Ovary (tissue), 3 donors: Measurements from ENCODE around the gene CLNK.

Experiments
- EP300 ChIP-seq: sonication (generic); formaldehyde crosslinking; IDR thresholded peaks from one replicate; pipeline ENCODE4 v1.6.1; 2017; ENCODE audit warnings: antibody characterized with exemption
- POLR2A ChIP-seq: fragments of 450-650 bp; IDR thresholded peaks from one replicate; pipeline ENCODE4 v1.6.1; 2017; ENCODE audit warnings: antibody characterized with exemption, mild to moderate bottlenecking, moderate library complexity
- TF ChIP-seq, protein P1 (sequence below), 3 donors: fragments of 450-650 bp in 2 of 3; fragments of 200-600 bp in 1 of 3; IDR thresholded peaks; one replicate each; pipeline versions ENCODE4 v1.5.1 to v1.8.0; 2016 to 2022; ENCODE audit warnings: antibody characterized with exemption in 3 of 3, mild to moderate bottlenecking in 1 of 3
- donor health status: DM: no; HTN: no; CAD: no.

DNA sequence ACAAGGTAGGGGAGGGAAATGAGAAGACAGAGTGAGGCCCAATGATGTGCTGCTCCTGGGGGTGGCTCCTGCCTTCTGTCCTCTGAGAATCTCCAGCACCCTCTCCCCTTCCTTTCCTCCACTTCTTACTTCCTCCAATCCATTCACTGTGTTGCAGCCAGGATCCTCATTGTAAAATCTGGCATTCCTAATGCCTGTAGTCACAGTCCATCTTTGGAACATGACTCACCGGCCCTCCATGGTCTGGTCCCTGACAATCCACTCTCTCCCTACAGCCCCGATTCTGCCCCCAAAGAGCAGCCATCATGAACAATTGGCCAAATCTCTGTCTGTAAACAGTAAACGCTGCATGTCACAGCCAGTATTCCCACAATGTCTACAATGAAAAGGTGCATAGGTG is 72.9 kb downstream of the CLNK start:
- TF ChIP-seq, protein P1, sequence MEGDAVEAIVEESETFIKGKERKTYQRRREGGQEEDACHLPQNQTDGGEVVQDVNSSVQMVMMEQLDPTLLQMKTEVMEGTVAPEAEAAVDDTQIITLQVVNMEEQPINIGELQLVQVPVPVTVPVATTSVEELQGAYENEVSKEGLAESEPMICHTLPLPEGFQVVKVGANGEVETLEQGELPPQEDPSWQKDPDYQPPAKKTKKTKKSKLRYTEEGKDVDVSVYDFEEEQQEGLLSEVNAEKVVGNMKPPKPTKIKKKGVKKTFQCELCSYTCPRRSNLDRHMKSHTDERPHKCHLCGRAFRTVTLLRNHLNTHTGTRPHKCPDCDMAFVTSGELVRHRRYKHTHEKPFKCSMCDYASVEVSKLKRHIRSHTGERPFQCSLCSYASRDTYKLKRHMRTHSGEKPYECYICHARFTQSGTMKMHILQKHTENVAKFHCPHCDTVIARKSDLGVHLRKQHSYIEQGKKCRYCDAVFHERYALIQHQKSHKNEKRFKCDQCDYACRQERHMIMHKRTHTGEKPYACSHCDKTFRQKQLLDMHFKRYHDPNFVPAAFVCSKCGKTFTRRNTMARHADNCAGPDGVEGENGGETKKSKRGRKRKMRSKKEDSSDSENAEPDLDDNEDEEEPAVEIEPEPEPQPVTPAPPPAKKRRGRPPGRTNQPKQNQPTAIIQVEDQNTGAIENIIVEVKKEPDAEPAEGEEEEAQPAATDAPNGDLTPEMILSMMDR (IDR thresholded peaks at IDR 0.05) = no peak
- TF ChIP-seq POLR2A (no peak), EP300 (no peak)
